HG02970 (cell line): ENCODE data around the gene FAM149A.

Experiments
- ATAC-seq: cut with Tn5 transposase; IDR thresholded peaks from one replicate; pipeline ENCODE4 v1.9.1; 2021; ENCODE audit warnings: mild to moderate bottlenecking, moderate library complexity, moderate number of reproducible peaks; ENCODE audit not compliant: unreplicated experiment, low FRiP score

The FAM149A gene

GRCh38 chr4:186151499-186151898, 47.0 kb downstream of the FAM149A start:
- no peak for ATAC-seq

- no peak for ATAC-seq
Observed at GRCh38 chr4:186158021-186158813, 53.7 kb downstream of the FAM149A start.

GRCh38 chr4:186158966-186159365, 54.5 kb downstream of the FAM149A start:
- no peak for ATAC-seq

DNA sequence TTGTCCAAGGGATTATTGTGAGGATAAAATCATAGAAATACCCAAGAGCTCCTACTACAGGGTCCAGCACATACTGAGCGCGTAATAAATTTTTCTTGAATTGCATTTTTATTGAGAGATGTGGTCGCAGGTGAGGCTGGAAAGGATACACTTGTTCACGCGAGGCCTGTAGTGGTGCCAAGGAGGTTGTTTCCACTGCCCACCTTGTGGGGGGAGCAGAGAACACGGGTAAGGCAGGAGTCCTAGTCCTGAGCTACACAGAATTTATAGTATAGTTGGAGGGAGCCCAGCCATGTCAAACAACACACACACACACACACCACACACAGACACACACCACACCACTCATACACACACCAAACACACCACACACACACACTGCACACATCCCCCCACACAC, 55.1 kb downstream of the FAM149A start:
- ATAC-seq, result no peak

- ATAC-seq, result peak; percentile 84
Observed at GRCh38 chr4:186161138-186161537, 56.6 kb downstream of the FAM149A start.

DNA sequence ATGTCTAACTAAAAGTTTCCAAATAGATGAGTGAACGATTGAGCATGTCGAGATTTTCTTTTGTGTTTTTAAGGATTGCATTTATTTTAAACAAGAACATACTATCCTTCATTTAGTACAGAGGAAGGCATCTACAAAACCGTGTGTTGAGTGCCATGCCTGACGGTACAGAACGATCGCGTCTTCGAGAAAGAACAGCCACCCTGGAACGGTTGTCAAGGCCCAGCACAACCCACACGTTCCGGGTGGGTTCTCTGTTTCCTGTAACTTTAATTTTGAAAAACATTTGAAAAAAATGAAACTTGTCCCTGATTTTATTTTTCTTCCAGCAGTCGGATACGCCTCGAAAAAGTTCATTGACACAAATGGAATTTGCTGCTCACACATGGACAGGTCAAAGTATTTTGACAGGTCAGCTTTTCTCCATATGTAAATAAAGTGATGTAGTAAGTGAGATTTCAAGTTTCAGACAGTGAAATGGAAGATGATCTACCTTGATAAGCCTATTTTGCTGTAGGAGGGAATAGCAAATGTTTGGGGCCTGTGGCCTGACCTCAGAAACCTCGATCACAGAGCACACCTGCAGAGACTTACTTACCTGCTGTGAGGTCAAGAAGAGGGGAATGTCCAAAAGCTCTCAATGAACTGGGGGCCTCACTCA, 62.5 kb downstream of the FAM149A start:
- no peak for ATAC-seq

GRCh38 chr4:186167605-186168004, 63.1 kb downstream of the FAM149A start:
- no peak for ATAC-seq

DNA sequence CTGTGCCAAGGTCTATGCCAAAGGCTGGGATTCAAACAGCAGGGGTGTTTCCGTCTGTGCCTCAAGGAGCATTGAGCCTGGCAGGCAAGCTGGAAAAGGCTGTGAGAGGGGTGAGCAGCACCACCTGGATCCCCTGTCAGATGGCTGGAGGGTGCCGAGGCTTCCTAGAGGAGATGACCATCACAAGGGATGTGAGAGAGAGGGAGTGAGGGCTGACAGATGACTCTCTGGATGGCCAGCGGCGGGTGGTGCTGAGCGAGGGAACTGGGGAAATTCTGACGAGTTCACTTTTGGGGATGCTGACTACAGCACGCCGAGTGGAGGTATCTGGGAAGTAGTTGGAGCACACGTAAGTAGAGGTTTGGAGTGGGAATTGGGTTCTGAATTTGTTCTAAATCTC, 64.2 kb downstream of the FAM149A start:
- no peak for ATAC-seq

GRCh38 chr4:186169333-186169944, 64.9 kb downstream of the FAM149A start:
- no peak for ATAC-seq

DNA sequence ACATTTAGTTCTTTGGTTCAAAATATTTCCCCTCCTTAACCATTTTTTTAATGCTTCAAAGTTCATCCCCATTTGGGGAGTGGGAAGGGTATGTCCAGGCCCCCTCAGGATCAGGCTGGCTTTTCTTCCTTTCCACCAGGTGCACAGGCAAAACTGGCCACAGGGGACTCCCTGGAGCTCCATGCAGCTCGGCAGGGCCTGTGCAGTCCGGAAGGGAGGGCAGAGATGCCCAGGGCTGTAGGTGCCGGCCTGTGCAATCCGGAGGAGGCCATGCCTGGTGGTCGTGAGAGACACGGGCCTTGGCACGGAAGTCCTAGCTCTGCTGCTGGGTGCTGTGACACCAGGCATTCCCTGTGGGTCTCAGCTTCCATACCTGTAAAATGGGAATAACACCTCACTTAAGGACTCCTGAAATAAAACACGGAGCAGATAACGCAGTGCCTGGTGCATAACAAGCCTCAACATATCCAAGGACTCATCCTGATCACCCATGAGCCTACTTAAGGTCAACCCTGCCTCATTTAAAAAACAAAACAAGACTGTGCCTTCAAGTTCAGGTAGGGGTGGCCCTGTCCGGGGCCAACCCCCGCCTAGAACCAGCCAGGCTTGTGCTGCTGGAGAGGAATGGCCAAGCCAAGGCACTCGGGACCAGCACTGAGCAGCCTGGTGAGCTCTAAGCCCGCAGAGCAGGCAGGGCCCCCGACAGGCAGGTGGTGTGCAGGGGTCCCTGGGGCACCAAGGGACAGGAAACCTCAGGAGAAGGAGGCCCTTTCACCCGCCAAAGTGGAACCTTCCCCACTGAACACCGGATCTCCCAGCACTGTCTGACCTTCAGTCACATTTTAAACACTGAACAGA, 65.7 kb downstream of the FAM149A start:
- no peak for ATAC-seq

DNA sequence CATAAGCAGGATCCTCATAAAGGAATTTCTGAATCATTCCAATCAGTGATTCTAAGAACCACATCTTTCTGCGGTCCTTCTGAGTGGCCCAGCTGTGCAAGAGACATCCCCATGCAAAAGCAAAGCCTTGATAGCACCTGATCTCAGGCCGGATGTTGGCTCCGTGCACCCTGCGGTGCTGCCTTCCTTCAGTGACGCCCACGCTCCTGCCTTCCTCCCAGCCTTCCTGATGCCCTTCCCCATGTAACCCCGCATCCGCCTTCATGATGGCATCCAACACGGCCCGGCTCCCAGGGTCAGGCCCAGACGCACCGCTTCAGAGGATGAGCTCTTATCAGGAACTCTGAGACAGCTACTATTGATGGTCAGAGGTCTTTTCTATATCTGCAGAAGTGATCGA, 66.5 kb downstream of the FAM149A start:
- no peak for ATAC-seq

DNA sequence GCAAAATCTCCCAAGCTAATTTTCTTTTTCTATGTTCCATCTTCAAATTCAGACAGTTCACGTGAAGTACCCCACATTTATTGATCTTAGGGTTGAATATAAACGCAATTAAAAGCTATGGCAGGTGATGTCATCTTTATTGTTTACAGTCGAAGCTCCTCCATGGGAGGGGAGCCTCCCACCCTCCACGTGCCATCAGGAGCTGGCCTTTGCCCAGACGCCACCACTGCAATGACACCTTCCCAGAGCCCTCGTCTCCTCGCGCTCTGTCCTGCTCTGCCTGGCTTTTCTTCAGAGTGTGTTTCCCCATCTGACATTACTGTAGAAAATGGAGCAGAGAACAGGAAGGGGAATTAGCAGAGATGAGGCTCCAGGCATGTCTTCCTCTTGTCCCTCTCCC, 68.0 kb downstream of the FAM149A start:
- no peak for ATAC-seq

GRCh38 chr4:186188107-186188506, 83.6 kb downstream of the FAM149A start:
- ATAC-seq, result no peak

GRCh38 chr4:186189656-186190055, 85.2 kb downstream of the FAM149A start:
- no peak for ATAC-seq

DNA sequence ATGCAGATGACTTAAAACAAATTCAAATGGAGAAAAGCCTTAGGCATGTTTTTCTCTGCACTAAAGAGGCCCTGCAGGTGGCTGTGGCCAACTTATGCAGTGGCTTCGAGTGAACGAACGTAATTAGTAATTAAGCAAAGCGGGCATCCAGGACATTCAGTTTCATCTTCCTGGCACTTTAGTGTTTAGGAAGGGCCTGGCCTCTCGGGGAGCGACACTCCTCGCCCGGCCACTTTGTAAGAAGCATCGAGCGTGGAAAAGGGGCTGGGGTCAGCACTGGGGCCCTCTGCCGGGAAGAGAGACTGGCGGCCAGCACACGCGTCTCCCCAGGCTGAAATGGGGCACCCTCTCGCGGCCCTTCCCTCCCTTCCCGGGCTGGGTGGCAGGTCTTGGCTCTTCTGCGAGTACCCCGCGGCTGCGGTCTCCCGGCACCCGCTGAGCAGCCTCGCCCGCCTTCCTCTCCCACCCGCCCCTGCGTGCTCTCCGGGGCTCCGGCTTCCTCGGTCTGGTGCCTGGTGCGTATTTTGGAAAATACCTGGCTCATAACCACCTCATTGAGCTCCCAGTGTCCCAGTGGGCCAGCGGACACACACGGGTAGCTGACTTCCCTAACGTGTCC, 86.2 kb downstream of the FAM149A start:
- peak; percentile 28 for ATAC-seq

DNA sequence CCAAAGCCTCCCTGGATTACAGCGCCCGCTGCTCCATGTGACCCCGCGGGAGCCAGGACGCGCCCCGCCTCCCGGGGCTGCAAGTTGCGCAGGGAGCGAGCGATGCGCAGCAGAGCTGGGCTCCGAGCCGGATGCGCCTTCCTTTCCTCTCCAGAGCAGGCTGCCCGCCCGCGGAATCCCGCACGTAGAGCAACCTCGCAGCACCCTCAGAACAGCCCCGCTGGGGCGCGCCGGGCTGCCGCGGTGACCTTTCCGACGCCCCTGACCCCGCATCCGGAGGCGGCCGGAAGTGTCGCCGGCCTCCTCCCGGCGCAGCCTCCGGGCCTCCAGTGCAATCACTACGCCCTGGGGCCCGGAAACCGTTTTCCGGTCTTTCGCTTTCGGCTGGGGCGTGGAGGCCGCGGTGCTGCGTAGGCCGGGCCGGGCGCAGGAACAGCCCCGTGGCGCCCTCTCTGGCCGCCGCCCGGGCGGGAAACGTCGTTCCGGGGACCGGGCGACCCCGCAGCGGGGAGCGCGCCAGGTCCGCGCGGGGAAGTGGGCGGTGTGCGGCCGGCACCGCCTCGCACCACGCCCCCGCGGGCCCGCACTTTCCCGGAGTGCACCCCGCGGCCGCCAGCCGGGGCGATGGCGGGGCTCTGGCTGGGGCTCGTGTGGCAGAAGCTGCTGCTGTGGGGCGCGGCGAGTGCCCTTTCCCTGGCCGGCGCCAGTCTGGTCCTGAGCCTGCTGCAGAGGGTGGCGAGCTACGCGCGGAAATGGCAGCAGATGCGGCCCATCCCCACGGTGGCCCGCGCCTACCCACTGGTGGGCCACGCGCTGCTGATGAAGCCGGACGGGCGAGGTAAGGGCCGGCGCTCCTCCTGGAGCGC, 86.9 kb downstream of the FAM149A start, which contains the start of gene CYP4V2:
CYP4V2 (plus strand) TSS at position 368 of the 866 bp plus-strand sequence; CDS start at position 625, 257 bp downstream.
- ATAC-seq, result peak; percentile 91

- ATAC-seq, result peak; percentile 12
Observed at GRCh38 chr4:186192066-186192612, 87.6 kb downstream of the FAM149A start.

DNA sequence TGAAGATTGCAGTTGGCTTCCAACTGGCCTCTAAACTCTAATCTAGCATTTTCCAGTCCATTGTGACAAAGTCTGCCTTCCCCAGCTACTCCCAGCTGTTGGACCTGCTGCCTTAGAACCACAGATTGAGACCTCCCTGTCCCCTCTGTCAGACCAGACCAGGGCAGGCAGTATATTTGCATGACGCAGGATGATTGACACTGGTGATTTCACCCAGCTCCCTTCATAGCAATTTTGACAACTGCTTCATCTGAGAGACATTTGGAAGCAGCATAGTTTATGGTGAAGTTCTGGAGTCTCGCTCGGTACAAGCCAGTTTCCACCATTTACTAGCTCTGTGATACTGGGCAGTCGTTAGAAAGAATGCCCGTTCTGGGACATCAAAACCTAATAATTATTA, 89.3 kb downstream of the FAM149A start:
- ATAC-seq, result no peak

DNA sequence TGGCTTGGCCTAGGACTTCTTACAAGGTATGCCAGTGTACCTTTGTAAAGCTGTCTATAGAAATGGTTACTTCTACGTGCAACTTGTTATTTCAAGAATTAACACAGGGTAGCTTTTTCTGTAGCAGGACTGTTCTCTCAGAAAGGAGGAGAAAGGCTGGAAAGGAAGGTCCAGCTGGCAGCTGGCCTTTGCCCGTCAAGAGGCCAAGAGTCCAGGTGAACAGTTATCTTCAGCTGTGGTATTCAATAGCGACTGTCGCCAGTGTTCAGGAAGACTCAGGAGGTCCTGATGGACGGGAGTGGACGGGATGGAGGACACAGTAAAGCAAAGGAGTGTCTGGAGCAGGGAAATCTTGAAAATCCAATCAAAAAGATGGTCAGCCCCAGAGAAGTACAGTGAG, 91.6 kb downstream of the FAM149A start:
- no peak for ATAC-seq
